Adrenal gland (tissue), 19 donors: Measurements from ENCODE around the gene OR1L4. TPM values are rescaled to one million over a fixed set of nuclear protein-coding genes. Genes with fewer than 3 reads are reported as not detected.

Source experiments
- DNase-seq, 7 donors: peaks; one replicate each; pipeline ENCODE4 v3.0.0-alpha.2; 2019 to 2020
- H3K27ac ChIP-seq, 5 donors: fragments of 200-600 bp; sonication (generic) in 4 of 5; 1 replicate in 3 of 5; 2 replicates in 2 of 5; pipeline versions ENCODE4 v1.5.1 to v1.8.0; 2016 to 2020; ENCODE audit warnings: mild to moderate bottlenecking in 1 of 5
- H3K27me3 ChIP-seq: fragments of 200-600 bp; 2 replicates; pipeline ENCODE4 v1.8.0; 2021
- H3K36me3 ChIP-seq, 2 donors: fragments of 200-600 bp; replicated peaks in 1 of 2; 1 replicate in 1 of 2; 2 replicates in 1 of 2; pipeline versions ENCODE4 v1.5.1 to v1.8.0; 2018 to 2022
- H3K4me1 ChIP-seq, 2 donors: fragments of 200-600 bp; replicated peaks in 1 of 2; 1 replicate in 1 of 2; 2 replicates in 1 of 2; pipeline versions ENCODE4 v1.5.1 to v1.8.0; 2018 to 2021
- H3K4me3 ChIP-seq, 4 donors: fragments of 200-600 bp; sonication (generic) in 3 of 4; one replicate each; pipeline ENCODE4 v1.5.1; 2016 to 2018
- H3K9me3 ChIP-seq, 3 donors: fragments of 200-600 bp; sonication (generic) in 1 of 3; replicated peaks in 1 of 3; 1 replicate in 2 of 3; 2 replicates in 1 of 3; pipeline versions ENCODE4 v1.5.1 to v1.8.0; 2016 to 2021
- POLR2A ChIP-seq, 2 donors: fragments of 450-650 bp; IDR thresholded peaks; one replicate each; pipeline ENCODE4 v1.6.1; 2017; ENCODE audit warnings: antibody characterized with exemption in 2 of 2, mild to moderate bottlenecking in 2 of 2, moderate library complexity in 1 of 2
- WGBS, 4 donors: extraction: QIAGEN DNeasy Blood & Tissue Kit in 2 of 4; methylation state at CpG; one replicate each; pipeline versions ENCODE4 v1.1.5 to v1.1.7; 2013 to 2017; 5-methylcytosine and 5-hydroxymethylcytosine counted together
- intact Hi-C, 2 donors: fragments of 100-400 bp; cut with DNase I; formaldehyde crosslinking; loops; one replicate each; pipeline versions ENCODE4 v1.14.1 to v1.15.0; 2022 to 2023
- long read RNA-seq, 10 donors: library from polyadenylated mRNA in 3 of 10; unstranded in 2 of 10; stranded (forward) in 1 of 10; transcript quantifications; one replicate each; pipeline ENCODE4 v2.0.0 and lab custom pipeline, GENCODE V29; 2021 to 2026
- polyA plus RNA-seq, 3 donors: library from polyadenylated mRNA; stranded (reverse); fragments of 200-250 nt in 2 of 3; fragments of 350-450 nt in 1 of 3; fragmentation: Illumina TruSeq in 1 of 3; extraction: RNeasy Lipid Tissue Mini Kit (QIAGEN cat#74804) in 1 of 3; gene quantifications; one replicate each; pipeline ENCODE4 v1.2.3, GENCODE V29; 2013 to 2014
- total RNA-seq, 9 donors: library from RNA; depleted of rRNA in 4 of 9; stranded (reverse); fragments of >200 nt in 4 of 9; fragments of 120-200 nt in 1 of 9; fragmentation: NEBNext Ultra II Directional in 1 of 9; extraction: Animal tissue kit (Norgen Biotek cat#: 25700) in 1 of 9; gene quantifications; one replicate each; pipeline versions ENCODE4 v1.1.0 to v1.2.4, GENCODE V29; 2013 to 2023
- TF ChIP-seq, protein P1 (sequence below), 6 experiments: fragments of 450-650 bp in 4 of 6; fragments of 200-600 bp in 2 of 6; sonication (generic) in 1 of 6; IDR thresholded peaks; 1 replicate in 5 of 6; 2 replicates in 1 of 6; pipeline versions ENCODE4 v1.5.1 to v1.8.0; 2016 to 2021; ENCODE audit warnings: antibody characterized with exemption in 6 of 6, mild to moderate bottlenecking in 2 of 6, moderate library complexity in 1 of 6
- donor health status: healthy with polysubstance abuse.
- donor health status: Bipolar disorder and iron deficiency.
- donor health status: DM: yes; HTN: yes; CAD: no.
- donor health status: DM: no; HTN: no; CAD: no.
- donor health status: DM: no; HTN: no; CAD: no.
- donor health status: DM: yes; HTN: yes; CAD: no.

OR1L4 gene, protein sequence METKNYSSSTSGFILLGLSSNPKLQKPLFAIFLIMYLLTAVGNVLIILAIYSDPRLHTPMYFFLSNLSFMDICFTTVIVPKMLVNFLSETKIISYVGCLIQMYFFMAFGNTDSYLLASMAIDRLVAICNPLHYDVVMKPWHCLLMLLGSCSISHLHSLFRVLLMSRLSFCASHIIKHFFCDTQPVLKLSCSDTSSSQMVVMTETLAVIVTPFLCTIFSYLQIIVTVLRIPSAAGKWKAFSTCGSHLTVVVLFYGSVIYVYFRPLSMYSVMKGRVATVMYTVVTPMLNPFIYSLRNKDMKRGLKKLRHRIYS
- total RNA-seq = not detected
- not detected for polyA plus RNA-seq
- long read RNA-seq, donor 1 = 0 reads
- long read RNA-seq, donor 2 = 0 reads
- long read RNA-seq, donor 3 = 0 reads
- long read RNA-seq, donor 4 = 0 reads
- long read RNA-seq, donor 5 = 0 reads
- long read RNA-seq, donor 6 = 0 reads
- long read RNA-seq, donor 7 = 0 reads
- long read RNA-seq, donor 8 = 0 reads
- long read RNA-seq, donor 9 = 0 reads
- long read RNA-seq, donor 10 = 0 reads

DNA sequence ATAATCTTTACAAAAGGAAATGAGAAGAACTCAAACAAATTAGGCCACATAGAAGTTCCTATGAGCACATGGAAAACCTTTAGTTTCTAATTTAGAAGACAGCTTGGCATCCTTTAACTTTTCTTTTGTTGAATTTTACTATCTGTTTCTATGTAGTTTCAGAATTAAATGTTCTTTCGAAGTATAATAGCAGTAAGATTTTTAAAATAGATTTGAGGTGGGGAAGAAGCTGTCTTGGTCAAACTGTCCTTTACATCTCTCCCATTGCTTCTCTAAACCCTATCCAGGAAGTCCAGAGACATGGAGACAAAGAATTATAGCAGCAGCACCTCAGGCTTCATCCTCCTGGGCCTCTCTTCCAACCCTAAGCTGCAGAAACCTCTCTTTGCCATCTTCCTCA is at the start of gene OR1L4:
Gene OR1L4 (plus strand): TSS at position 301 of the 400 bp plus-strand sequence. CDS start 0 bp downstream, at position 301.
- Histone ChIP-seq H3K27me3 (no peaks in the 10 kb centered on the region), H3K9me3 (peaks cover 0 to 11% (median 0%) of the 10 kb centered on the region in 3 donors), H3K36me3 (no peaks in the 10 kb centered on the region), H3K4me1 (no peaks in the 10 kb centered on the region), H3K4me3 (no peak within 1 kb of the TSS), H3K27ac (no peak within 1 kb of the TSS)
- DNase-seq = no peak
- intact Hi-C loops = no loop called here
- TF ChIP-seq POLR2A (IDR thresholded peaks at IDR 0.05) = no peak
- TF ChIP-seq, protein P1, sequence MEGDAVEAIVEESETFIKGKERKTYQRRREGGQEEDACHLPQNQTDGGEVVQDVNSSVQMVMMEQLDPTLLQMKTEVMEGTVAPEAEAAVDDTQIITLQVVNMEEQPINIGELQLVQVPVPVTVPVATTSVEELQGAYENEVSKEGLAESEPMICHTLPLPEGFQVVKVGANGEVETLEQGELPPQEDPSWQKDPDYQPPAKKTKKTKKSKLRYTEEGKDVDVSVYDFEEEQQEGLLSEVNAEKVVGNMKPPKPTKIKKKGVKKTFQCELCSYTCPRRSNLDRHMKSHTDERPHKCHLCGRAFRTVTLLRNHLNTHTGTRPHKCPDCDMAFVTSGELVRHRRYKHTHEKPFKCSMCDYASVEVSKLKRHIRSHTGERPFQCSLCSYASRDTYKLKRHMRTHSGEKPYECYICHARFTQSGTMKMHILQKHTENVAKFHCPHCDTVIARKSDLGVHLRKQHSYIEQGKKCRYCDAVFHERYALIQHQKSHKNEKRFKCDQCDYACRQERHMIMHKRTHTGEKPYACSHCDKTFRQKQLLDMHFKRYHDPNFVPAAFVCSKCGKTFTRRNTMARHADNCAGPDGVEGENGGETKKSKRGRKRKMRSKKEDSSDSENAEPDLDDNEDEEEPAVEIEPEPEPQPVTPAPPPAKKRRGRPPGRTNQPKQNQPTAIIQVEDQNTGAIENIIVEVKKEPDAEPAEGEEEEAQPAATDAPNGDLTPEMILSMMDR (IDR thresholded peaks at IDR 0.05) = no peak
- 66 to 84% (median 70%) methylated on average over 1 of the region's 1 CpG for WGBS, 4 donors

DNA sequence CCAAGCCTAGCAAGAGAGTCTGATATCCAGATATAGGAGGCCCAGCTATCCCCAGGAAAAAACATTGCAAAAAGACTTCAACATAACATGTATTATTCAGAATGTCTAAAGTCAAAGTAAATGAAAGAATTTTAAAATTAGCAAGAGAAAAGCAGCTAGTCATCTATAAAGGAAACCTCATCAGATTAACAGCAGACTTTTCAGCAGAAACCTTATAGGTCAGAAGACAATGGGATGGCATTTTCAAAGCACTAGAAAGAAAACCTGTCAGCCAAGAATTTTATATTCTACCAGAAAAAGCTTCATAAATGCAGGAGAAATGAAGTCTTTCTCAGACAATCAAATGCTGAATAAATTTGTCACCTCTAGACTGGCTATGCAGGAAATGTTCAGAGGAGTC is 38.9 kb upstream of the OR1L4 start:
- Histone ChIP-seq H3K36me3 (no peaks in the 10 kb centered on the region), H3K4me3 (no peak overlapping the region), H3K9me3 (no peaks in the 10 kb centered on the region), H3K27me3 (no peaks in the 10 kb centered on the region), H3K27ac (no peak overlapping the region), H3K4me1 (no peaks in the 10 kb centered on the region)
- DNase-seq = no peak
- intact Hi-C loops = no loop called here
- TF ChIP-seq, protein P1 (IDR thresholded peaks at IDR 0.05) = no peak
- no peak for TF ChIP-seq POLR2A (IDR thresholded peaks at IDR 0.05)

DNA sequence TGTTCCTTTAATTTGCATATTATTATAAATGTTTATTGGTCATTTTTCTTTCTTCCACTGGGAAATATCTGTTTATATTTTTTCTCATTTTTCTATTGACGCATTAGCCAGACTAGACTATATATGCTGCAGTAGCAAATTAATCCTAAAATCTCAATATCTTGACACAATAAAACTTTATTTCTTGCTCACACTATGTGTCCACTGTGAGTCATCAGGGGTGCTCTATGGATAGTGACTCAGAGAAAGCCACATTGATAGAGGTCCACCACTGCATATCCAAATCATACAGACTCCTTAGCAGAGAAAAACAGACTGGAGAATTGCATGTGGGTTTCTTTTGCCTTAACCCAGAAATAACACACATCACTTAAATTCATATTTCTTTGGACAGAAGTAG is 28.1 kb upstream of the OR1L4 start:
- peaks cover 0 to 12% (median 0%) of the 10 kb centered on the region in 3 donors for H3K9me3 ChIP-seq
- intact Hi-C loops = no loop called here
- no peak for TF ChIP-seq POLR2A (IDR thresholded peaks at IDR 0.05)
- TF ChIP-seq, protein P1 (IDR thresholded peaks at IDR 0.05) = no peak

DNA sequence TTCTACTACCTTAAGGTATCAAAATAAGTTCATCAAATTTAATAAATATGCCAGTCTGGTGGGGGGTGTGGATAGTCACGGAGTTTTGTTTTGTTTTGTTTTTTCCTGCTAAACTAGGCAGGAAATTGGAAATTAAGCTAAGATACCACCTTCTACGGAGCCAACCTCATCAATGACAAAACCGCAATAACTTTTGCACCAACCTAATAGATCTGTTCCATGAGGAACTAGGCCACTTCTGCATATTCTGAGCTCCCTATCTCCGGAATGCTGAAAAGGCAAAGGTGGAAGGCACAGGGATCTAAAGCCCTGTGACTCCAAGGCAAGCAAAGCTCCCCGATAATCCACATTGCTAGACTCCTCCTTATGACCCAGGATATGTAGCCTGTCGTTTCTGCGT is 5.8 kb upstream of the OR1L4 start:
- no peaks in the 10 kb centered on the region for H3K9me3 ChIP-seq
- TF ChIP-seq, protein P1 (IDR thresholded peaks at IDR 0.05) = no peak
- TF ChIP-seq POLR2A (IDR thresholded peaks at IDR 0.05) = no peak

More for the DNA sequence above, 28.1 kb upstream of the OR1L4 start:
- Histone ChIP-seq H3K4me1 (no peaks in the 10 kb centered on the region), H3K4me3 (no peak overlapping the region), H3K27me3 (no peaks in the 10 kb centered on the region), H3K27ac (no peak overlapping the region), H3K36me3 (no peaks in the 10 kb centered on the region)
- no peak for DNase-seq
- 85 to 96% (median 90%) methylated on average over 1 of the region's 1 CpG for WGBS, 4 donors

More for the DNA sequence above, 5.8 kb upstream of the OR1L4 start:
- intact Hi-C loops = no loop called here
- H3K27me3 ChIP-seq = no peaks in the 10 kb centered on the region
- 69 to 82% (median 78%) methylated on average over 7 of the region's 7 CpGs for WGBS, 4 donors
- H3K4me1 ChIP-seq = no peaks in the 10 kb centered on the region
- no peak overlapping the region for H3K27ac ChIP-seq
- no peaks in the 10 kb centered on the region for H3K36me3 ChIP-seq
- no peak for DNase-seq
- H3K4me3 ChIP-seq = no peak overlapping the region
